Measurements from ENCODE around the gene SYNE1.

DNA sequence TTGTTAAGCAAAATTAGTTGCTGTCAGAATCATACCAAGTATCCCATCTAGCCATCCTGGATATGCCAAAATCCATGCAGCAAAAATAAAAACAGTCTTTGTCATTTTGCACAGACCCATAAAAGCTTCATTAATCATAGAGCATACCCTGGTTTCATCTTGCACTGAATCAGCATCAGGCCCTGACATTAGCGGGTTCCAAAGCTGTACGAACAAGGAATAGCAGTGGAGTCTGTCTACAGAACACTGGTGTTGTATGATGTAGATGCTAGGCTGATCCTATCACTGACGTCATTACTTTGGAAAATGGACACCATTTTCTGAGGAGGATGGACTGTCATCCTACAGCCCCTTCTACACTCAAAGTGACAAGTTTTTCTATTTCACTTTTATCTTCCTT is 514.1 kb downstream of the SYNE1 start:
- TF ChIP-seq POLR2A (IDR thresholded peaks at IDR 0.05; ENCODE audit: low read length) (no peak), GATA1 (IDR thresholded peaks at IDR 0.05; ENCODE audit: low read depth, low read length) (no peak)

All from erythroblast (primary cell).